ENCODE data around the gene MAPK10. TPM values are rescaled to one million over a fixed set of nuclear protein-coding genes. Genes with fewer than 3 reads are reported as not detected.

MAPK10 gene
- total and polyA plus RNA-seq, 9 of the 15 experiments (the other 6 are each of a cell fraction or from before 2014, with no cell fraction given): 0.10 to 0.53 (median 0.18) TPM; not detected in 4

DNA sequence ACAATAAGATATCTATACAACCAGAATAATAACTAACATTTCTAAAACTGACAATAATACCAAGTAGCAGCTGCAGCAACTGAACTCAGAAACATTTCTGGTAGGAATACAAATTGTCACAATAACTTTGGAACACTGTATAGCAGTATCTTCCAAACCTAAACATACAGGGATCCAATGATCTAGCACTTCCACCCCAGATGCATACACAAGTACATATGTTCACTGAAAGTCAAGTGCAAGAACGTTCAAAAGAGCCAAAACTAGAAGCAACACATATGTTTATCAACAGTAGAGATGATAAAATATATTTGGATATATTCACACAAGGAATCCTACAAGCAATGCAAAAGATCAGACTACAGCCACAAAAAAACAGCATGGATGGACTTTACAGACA, 46.2 kb downstream of the MAPK10 start:
- no peaks in the 10 kb centered on the region for H4K20me1 ChIP-seq (replicated peaks; ENCODE audit: control insufficient read depth, insufficient read depth, low read length)
- 0% methylated on average over 1 of the region's 1 CpG for WGBS (ENCODE audit: insufficient coverage, low coverage, missing lambda C conversion rate)
- no peaks in the 10 kb centered on the region for H3K9me3 ChIP-seq (replicated peaks; ENCODE audit: control insufficient read depth, insufficient read depth, low read depth, low read length)
- H3K9me1 ChIP-seq (ENCODE audit: control insufficient read depth, insufficient read depth, low read length): no peaks in the 10 kb centered on the region
- BruUV-seq (replicated peaks): no TSS peak
- H3K79me2 ChIP-seq (ENCODE audit: control insufficient read depth, insufficient read depth, low read length): no peaks in the 10 kb centered on the region
- in situ Hi-C loops (cut with MboI) (no loop called here), intact Hi-C loops (cut with micrococcal nuclease) (no loop called here)
- ATAC-seq: no peak
- no peaks in the 10 kb centered on the region for H3K4me1 ChIP-seq (replicated peaks in 1 of 2; ENCODE audit: control insufficient read depth in 2 of 2, insufficient read depth in 2 of 2, low read length in 2 of 2)
- DNase-seq (ENCODE audit: extremely low read depth in 1 of 4, low spot score in 3 of 4): no peak
- no peak overlapping the region for H3K4me2 ChIP-seq (ENCODE audit: insufficient read depth, low read length)
- H3K36me3 ChIP-seq (ENCODE audit: control insufficient read depth, insufficient read depth, low read length): no peaks in the 10 kb centered on the region
- no peak overlapping the region for H3K4me3 ChIP-seq
- H3K27me3 ChIP-seq (ENCODE audit: control insufficient read depth in 2 of 2, insufficient read depth in 2 of 2, low read length in 2 of 2): no peaks in the 10 kb centered on the region
- no peak for FAIRE-seq
- TF ChIP-seq, protein P1, sequence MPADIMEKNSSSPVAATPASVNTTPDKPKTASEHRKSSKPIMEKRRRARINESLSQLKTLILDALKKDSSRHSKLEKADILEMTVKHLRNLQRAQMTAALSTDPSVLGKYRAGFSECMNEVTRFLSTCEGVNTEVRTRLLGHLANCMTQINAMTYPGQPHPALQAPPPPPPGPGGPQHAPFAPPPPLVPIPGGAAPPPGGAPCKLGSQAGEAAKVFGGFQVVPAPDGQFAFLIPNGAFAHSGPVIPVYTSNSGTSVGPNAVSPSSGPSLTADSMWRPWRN (IDR thresholded peaks at IDR 0.05; ENCODE audit: low read depth): no peak
- TF ChIP-seq MXI1 (IDR thresholded peaks at IDR 0.05; ENCODE audit: low read depth, low read length) (no peak), ZNF57 (CRISPR knock-in tag; IDR thresholded peaks at IDR 0.05) (no peak), TAL1 (IDR thresholded peaks at IDR 0.05) (no peak), ZNF444 (CRISPR knock-in tag; IDR thresholded peaks at IDR 0.05) (no peak)
- H3K9ac ChIP-seq (ENCODE audit: insufficient read depth in 1 of 2, low read depth in 2 of 2, low read length in 2 of 2): no peak overlapping the region
- POLR2A ChIA-PET: no interaction called here
- H3K27ac ChIP-seq (ENCODE audit: extremely low read depth, low read depth, low read length): no peak overlapping the region
- H2AFZ ChIP-seq (ENCODE audit: low read depth, low read length): no peak overlapping the region
- CTCF ChIA-PET (ENCODE audit: low intra/inter-chr PET ratio): no interaction called here

DNA sequence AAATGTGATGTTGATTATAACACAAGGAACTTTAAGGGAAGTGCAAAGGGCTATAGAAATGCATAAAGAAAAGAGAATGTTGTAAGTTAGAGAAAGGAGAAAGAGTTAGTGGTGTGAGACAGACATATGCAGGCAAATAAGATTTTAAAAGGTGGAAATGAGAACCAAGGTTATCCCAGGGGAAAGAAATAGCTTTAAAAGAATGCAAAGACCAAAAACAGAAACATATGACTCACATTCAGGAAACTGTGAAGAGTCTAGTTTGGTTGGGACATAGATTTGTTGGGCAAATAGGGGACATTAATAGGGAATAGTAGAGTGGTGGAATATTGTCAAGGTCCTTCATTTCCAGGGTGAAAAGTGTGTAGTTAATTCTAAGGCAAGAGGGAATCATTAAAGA, 52.4 kb downstream of the MAPK10 start:
- ChIA-PET CTCF (ENCODE audit: low intra/inter-chr PET ratio) (no interaction called here), POLR2A (no interaction called here)
- FAIRE-seq (no peak), DNase-seq (ENCODE audit: extremely low read depth in 1 of 4, low spot score in 3 of 4) (no peak), ATAC-seq (no peak)
- Histone ChIP-seq H3K79me2 (ENCODE audit: control insufficient read depth, insufficient read depth, low read length) (no peaks in the 10 kb centered on the region), H4K20me1 (replicated peaks; ENCODE audit: control insufficient read depth, insufficient read depth, low read length) (no peaks in the 10 kb centered on the region), H3K27ac (ENCODE audit: extremely low read depth, low read depth, low read length) (no peak overlapping the region), H3K4me3 (no peak overlapping the region), H3K9ac (ENCODE audit: insufficient read depth in 1 of 2, low read depth in 2 of 2, low read length in 2 of 2) (no peak overlapping the region), H3K27me3 (ENCODE audit: control insufficient read depth in 2 of 2, insufficient read depth in 2 of 2, low read length in 2 of 2) (no peaks in the 10 kb centered on the region), H3K9me3 (replicated peaks; ENCODE audit: control insufficient read depth, insufficient read depth, low read depth, low read length) (no peaks in the 10 kb centered on the region), H3K4me1 (replicated peaks in 1 of 2; ENCODE audit: control insufficient read depth in 2 of 2, insufficient read depth in 2 of 2, low read length in 2 of 2) (no peaks in the 10 kb centered on the region), H3K4me2 (ENCODE audit: insufficient read depth, low read length) (no peak overlapping the region), H2AFZ (ENCODE audit: low read depth, low read length) (no peak overlapping the region), H3K9me1 (ENCODE audit: control insufficient read depth, insufficient read depth, low read length) (no peaks in the 10 kb centered on the region), H3K36me3 (ENCODE audit: control insufficient read depth, insufficient read depth, low read length) (no peaks in the 10 kb centered on the region)
- in situ Hi-C loops (cut with MboI): no loop called here
- TF ChIP-seq ILF3 (IDR thresholded peaks at IDR 0.05; ENCODE audit: borderline replicate concordance) (no peak), ZBTB17 (CRISPR knock-in tag; IDR thresholded peaks at IDR 0.05) (no peak)
- TF ChIP-seq, protein P2, sequence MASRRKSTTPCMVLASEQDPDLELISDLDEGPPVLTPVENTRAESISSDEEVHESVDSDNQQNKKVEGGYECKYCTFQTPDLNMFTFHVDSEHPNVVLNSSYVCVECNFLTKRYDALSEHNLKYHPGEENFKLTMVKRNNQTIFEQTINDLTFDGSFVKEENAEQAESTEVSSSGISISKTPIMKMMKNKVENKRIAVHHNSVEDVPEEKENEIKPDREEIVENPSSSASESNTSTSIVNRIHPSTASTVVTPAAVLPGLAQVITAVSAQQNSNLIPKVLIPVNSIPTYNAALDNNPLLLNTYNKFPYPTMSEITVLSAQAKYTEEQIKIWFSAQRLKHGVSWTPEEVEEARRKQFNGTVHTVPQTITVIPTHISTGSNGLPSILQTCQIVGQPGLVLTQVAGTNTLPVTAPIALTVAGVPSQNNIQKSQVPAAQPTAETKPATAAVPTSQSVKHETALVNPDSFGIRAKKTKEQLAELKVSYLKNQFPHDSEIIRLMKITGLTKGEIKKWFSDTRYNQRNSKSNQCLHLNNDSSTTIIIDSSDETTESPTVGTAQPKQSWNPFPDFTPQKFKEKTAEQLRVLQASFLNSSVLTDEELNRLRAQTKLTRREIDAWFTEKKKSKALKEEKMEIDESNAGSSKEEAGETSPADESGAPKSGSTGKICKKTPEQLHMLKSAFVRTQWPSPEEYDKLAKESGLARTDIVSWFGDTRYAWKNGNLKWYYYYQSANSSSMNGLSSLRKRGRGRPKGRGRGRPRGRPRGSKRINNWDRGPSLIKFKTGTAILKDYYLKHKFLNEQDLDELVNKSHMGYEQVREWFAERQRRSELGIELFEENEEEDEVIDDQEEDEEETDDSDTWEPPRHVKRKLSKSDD (conservative IDR thresholded peaks at IDR 0.05; ENCODE audit: low read length): no peak
- TF ChIP-seq, protein P3, sequence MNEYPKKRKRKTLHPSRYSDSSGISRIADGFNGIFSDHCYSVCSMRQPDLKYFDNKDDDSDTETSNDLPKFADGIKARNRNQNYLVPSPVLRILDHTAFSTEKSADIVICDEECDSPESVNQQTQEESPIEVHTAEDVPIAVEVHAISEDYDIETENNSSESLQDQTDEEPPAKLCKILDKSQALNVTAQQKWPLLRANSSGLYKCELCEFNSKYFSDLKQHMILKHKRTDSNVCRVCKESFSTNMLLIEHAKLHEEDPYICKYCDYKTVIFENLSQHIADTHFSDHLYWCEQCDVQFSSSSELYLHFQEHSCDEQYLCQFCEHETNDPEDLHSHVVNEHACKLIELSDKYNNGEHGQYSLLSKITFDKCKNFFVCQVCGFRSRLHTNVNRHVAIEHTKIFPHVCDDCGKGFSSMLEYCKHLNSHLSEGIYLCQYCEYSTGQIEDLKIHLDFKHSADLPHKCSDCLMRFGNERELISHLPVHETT (CRISPR knock-in tag; conservative IDR thresholded peaks at IDR 0.05 in 1 of 2, IDR thresholded peaks at IDR 0.05 in 1 of 2): no peak
- BruUV-seq (replicated peaks): no TSS peak
- intact Hi-C loops (cut with micrococcal nuclease): no loop called here
